CD14-positive monocyte (primary cell): ENCODE data around the gene HEBP2. TPM values are rescaled to one million over a fixed set of nuclear protein-coding genes. Genes with fewer than 3 reads are reported as not detected.

Source experiments
- DNase-seq, 3 donors: peaks; one replicate each; pipeline ENCODE4 v3.0.0-alpha.2; 2011 to 2022
- H2AFZ ChIP-seq: 2 replicates; pipeline ENCODE4 v1.6.0; 2012; ENCODE audit warnings: mild to moderate bottlenecking, low read depth, low read length, inconsistent platforms; ENCODE audit not compliant: insufficient read depth, poor library complexity, severe bottlenecking
- H3K27ac ChIP-seq, 2 donors: 1 replicate in 1 of 2; 2 replicates in 1 of 2; pipeline ENCODE4 v1.5.1; 2012 to 2013; ENCODE audit warnings: low read length in 2 of 2, control low read depth in 1 of 2, inconsistent platforms in 1 of 2, low read depth in 1 of 2, mild to moderate bottlenecking in 1 of 2
- H3K27me3 ChIP-seq, 2 donors: one replicate each; pipeline versions ENCODE4 v1.6.0 to v1.6.1; 2011 to 2013; ENCODE audit warnings: low read length in 2 of 2; ENCODE audit not compliant: control insufficient read depth in 2 of 2, insufficient read depth in 2 of 2
- H3K36me3 ChIP-seq, 2 donors: replicated peaks in 1 of 2; 1 replicate in 1 of 2; 2 replicates in 1 of 2; pipeline versions ENCODE4 v1.5.1 to v1.6.1; 2012 to 2013; ENCODE audit warnings: low read length in 2 of 2, control low read depth in 1 of 2, inconsistent platforms in 1 of 2, mild to moderate bottlenecking in 1 of 2; ENCODE audit not compliant: insufficient read depth in 2 of 2, control insufficient read depth in 1 of 2
- H3K4me1 ChIP-seq, 2 donors: 1 replicate in 1 of 2; 2 replicates in 1 of 2; pipeline versions ENCODE4 v1.5.1 to v1.6.1; 2012 to 2013; ENCODE audit warnings: low read length in 2 of 2, control low read depth in 1 of 2, inconsistent platforms in 1 of 2, mild to moderate bottlenecking in 1 of 2, moderate library complexity in 1 of 2; ENCODE audit not compliant: insufficient read depth in 2 of 2, control insufficient read depth in 1 of 2
- H3K4me2 ChIP-seq: replicated peaks from 2 replicates; pipeline ENCODE3; 2012; ENCODE audit warnings: low read length, moderate library complexity, mild to moderate bottlenecking; ENCODE audit not compliant: poor library complexity, severe bottlenecking; ENCODE audit errors: extremely low read depth
- H3K4me3 ChIP-seq, 3 experiments: fragments of 200-600 bp in 1 of 3; sonication (generic) in 1 of 3; replicated peaks in 1 of 3; 1 replicate in 2 of 3; 2 replicates in 1 of 3; pipeline ENCODE4 v1.5.1; 2011 to 2013; ENCODE audit warnings: low read length in 3 of 3, mild to moderate bottlenecking in 3 of 3, control low read depth in 2 of 3, low read depth in 2 of 3, inconsistent platforms in 1 of 3, moderate library complexity in 1 of 3
- H3K79me2 ChIP-seq: 2 replicates; pipeline ENCODE4 v1.6.0; 2012; ENCODE audit warnings: mild to moderate bottlenecking, control low read depth, inconsistent platforms, low read length, moderate library complexity; ENCODE audit not compliant: insufficient read depth
- H3K9ac ChIP-seq: 2 replicates; pipeline ENCODE4 v1.6.0; 2017; ENCODE audit warnings: low read length, mild to moderate bottlenecking; ENCODE audit not compliant: insufficient read depth, poor library complexity, severe bottlenecking
- H3K9me3 ChIP-seq, 2 donors: replicated peaks in 1 of 2; 1 replicate in 1 of 2; 2 replicates in 1 of 2; pipeline versions ENCODE4 v1.5.1 to v1.6.1; 2012 to 2013; ENCODE audit warnings: low read length in 2 of 2, control low read depth in 1 of 2; ENCODE audit not compliant: control insufficient read depth in 1 of 2, insufficient read depth in 1 of 2
- H4K20me1 ChIP-seq: 2 replicates; pipeline ENCODE4 v1.6.0; 2012; ENCODE audit warnings: mild to moderate bottlenecking, low read length, control low read depth, moderate library complexity; ENCODE audit not compliant: insufficient read depth
- H3K27ac Mint-ChIP-seq, 7 donors: one replicate each; pipeline ENCODE4 v1.8.0; 2020; ENCODE audit warnings: mild to moderate bottlenecking in 7 of 7, mixed read lengths in 7 of 7, moderate library complexity in 6 of 7, inconsistent platforms in 2 of 7
- H3K27me3 Mint-ChIP-seq, 3 donors: one replicate each; pipeline ENCODE4 v1.8.0; 2021 to 2022; ENCODE audit warnings: low read depth in 3 of 3, mild to moderate bottlenecking in 3 of 3, mixed read lengths in 3 of 3, moderate library complexity in 3 of 3, inconsistent platforms in 1 of 3
- H3K36me3 Mint-ChIP-seq, 2 donors: one replicate each; pipeline ENCODE4 v1.8.0; 2020; ENCODE audit warnings: mixed read lengths in 2 of 2, inconsistent platforms in 1 of 2, mild to moderate bottlenecking in 1 of 2
- H3K4me1 Mint-ChIP-seq: one replicate; pipeline ENCODE4 v1.8.0; 2020; ENCODE audit warnings: mild to moderate bottlenecking, mixed read lengths
- H3K4me3 Mint-ChIP-seq, 2 donors: one replicate each; pipeline ENCODE4 v1.8.0; 2020; ENCODE audit warnings: mild to moderate bottlenecking in 2 of 2, mixed read lengths in 2 of 2, moderate library complexity in 1 of 2
- H3K9me3 Mint-ChIP-seq, 7 donors: one replicate each; pipeline ENCODE4 v1.8.0; 2020 to 2022; ENCODE audit warnings: mixed read lengths in 7 of 7, mild to moderate bottlenecking in 6 of 7, moderate library complexity in 6 of 7, inconsistent platforms in 2 of 7
- CTCF ChIP-seq: fragments of 200-600 bp; IDR thresholded peaks from one replicate; pipeline ENCODE4 v1.8.0; 2022; ENCODE audit warnings: antibody characterized with exemption, mild to moderate bottlenecking
- WGBS: methylation state at CpG from one replicate; pipeline ENCODE4 v1.1.5; 2013; ENCODE audit warnings: missing lambda C conversion rate; ENCODE audit not compliant: insufficient coverage; 5-methylcytosine and 5-hydroxymethylcytosine counted together
- intact Hi-C, 2 donors: fragments of 100-400 bp; cut with micrococcal nuclease; formaldehyde crosslinking; loops; one replicate each; pipeline versions ENCODE4 v1.15.0 to v1.15.1; 2023
- polyA plus RNA-seq, 3 donors: library from polyadenylated mRNA; depleted of rRNA in 1 of 3; unstranded in 2 of 3; stranded (reverse) in 1 of 3; fragments of 300-500 nt in 2 of 3; fragments of >200 nt in 1 of 3; fragmentation: Illumina TruSeq in 2 of 3; gene quantifications; 1 replicate in 2 of 3; 2 replicates in 1 of 3; pipeline ENCODE4 v1.2.3, GENCODE V29; 2012 to 2021

The HEBP2 gene
- polyA plus RNA-seq, 3 donors = 17.0 to 97.5 (median 96.8) TPM

- intact Hi-C loops = no loop called here
Observed at GRCh38 chr6:138378463-138378862, 25.6 kb upstream of the HEBP2 start.

GRCh38 chr6:138382498-138383265, 21.3 kb upstream of the HEBP2 start:
- no peaks in the 10 kb centered on the region for H3K36me3 Mint-ChIP-seq
- peaks cover 8% of the 10 kb centered on the region for H3K4me1 Mint-ChIP-seq
- H3K9me3 Mint-ChIP-seq = peaks cover 0 to 5% (median 0%) of the 10 kb centered on the region in 7 donors
- no peak overlapping the region for H2AFZ ChIP-seq
- intact Hi-C loops = no loop called here
- no peaks in the 10 kb centered on the region for H3K9me3 ChIP-seq
- DNase-seq = no peak
- H3K79me2 ChIP-seq = no peaks in the 10 kb centered on the region
- no peak overlapping the region for H3K4me3 Mint-ChIP-seq
- H3K27ac ChIP-seq = no peak overlapping the region
- no peak overlapping the region for H3K4me3 ChIP-seq
- H3K4me2 ChIP-seq = no peak overlapping the region
- peak overlapping the region in 2 of 7 donors; percentile 55 to 61 for H3K27ac Mint-ChIP-seq
- H3K27me3 Mint-ChIP-seq = no peaks in the 10 kb centered on the region
- H3K4me1 ChIP-seq = peaks cover 2 to 8% of the 10 kb centered on the region in 2 donors
- H3K36me3 ChIP-seq = no peaks in the 10 kb centered on the region
- no peak overlapping the region for H3K9ac ChIP-seq
- TF ChIP-seq CTCF = no peak
- H4K20me1 ChIP-seq = no peaks in the 10 kb centered on the region
- WGBS = 57% methylated on average over 8 of the region's 8 CpGs
- no peaks in the 10 kb centered on the region for H3K27me3 ChIP-seq

More at GRCh38 chr6:138378463-138378862, 25.6 kb upstream of the HEBP2 start:
- H3K36me3 Mint-ChIP-seq = no peaks in the 10 kb centered on the region
- Histone ChIP-seq H3K79me2 (no peaks in the 10 kb centered on the region), H2AFZ (no peak overlapping the region), H3K4me3 (no peak overlapping the region), H3K4me2 (no peak overlapping the region), H3K36me3 (no peaks in the 10 kb centered on the region), H3K4me1 (peaks cover 2 to 8% of the 10 kb centered on the region in 2 donors), H3K27ac (no peak overlapping the region), H3K9me3 (no peaks in the 10 kb centered on the region), H3K9ac (no peak overlapping the region), H3K27me3 (no peaks in the 10 kb centered on the region), H4K20me1 (no peaks in the 10 kb centered on the region)
- H3K27ac Mint-ChIP-seq = no peak overlapping the region
- TF ChIP-seq CTCF = no peak
- H3K9me3 Mint-ChIP-seq = peaks cover 0 to 5% (median 0%) of the 10 kb centered on the region in 7 donors
- no peak overlapping the region for H3K4me3 Mint-ChIP-seq
- H3K27me3 Mint-ChIP-seq = no peaks in the 10 kb centered on the region
- WGBS = no CpG with 5 or more reads among the region's 4 CpGs
- no peak for DNase-seq
- peaks cover 8% of the 10 kb centered on the region for H3K4me1 Mint-ChIP-seq
